ENCODE results near the gene LSS. TPM values are rescaled to one million over a fixed set of nuclear protein-coding genes. Genes with fewer than 3 reads are reported as not detected.
A peak's percentile ranks its signal among the peaks of the same experiment; 100 is the strongest.

Gene LSS
- total and polyA plus RNA-seq, 2 of the 8 experiments (the other 6 are each of a cell fraction or from before 2014, with no cell fraction given), result 96.1 to 123 TPM

- Histone ChIP-seq H3K4me3 (ENCODE audit: extremely low read depth in 1 of 4, insufficient read depth in 2 of 4, low read depth in 3 of 4, low read length in 4 of 4) (no peak overlapping the region), H2BK15ac (ENCODE audit: low read length) (no peak overlapping the region), H3K23ac (ENCODE audit: insufficient read length) (no peak overlapping the region), H3K4ac (replicated peaks; ENCODE audit: insufficient read length, low read depth, low read length) (no peak overlapping the region), H3K4me1 (replicated peaks in 1 of 4; ENCODE audit: control insufficient read depth in 3 of 4, insufficient read depth in 4 of 4, low read length in 3 of 4) (no peaks in the 10 kb centered on the region), H2BK5ac (ENCODE audit: low read depth, low read length) (no peak overlapping the region; the same call in 1 of the 2 replicates), H2BK20ac (ENCODE audit: low read length) (no peak overlapping the region), H3K23me2 (ENCODE audit: low read depth, low read length) (no peaks in the 10 kb centered on the region), H3K14ac (ENCODE audit: insufficient read length) (no peak overlapping the region), H3K56ac (replicated peaks; ENCODE audit: insufficient read length, low read depth, low read length) (no peak overlapping the region), H3K36me3 (ENCODE audit: control insufficient read depth in 2 of 4, insufficient read depth in 4 of 4, low read length in 3 of 4) (peaks cover 24 to 86% (median 64%) of the 10 kb centered on the region in 4 experiments), H2AFZ (ENCODE audit: low read length) (no peak overlapping the region), H4K5ac (ENCODE audit: insufficient read length, low read depth, low read length) (no peak overlapping the region), H3K79me1 (ENCODE audit: low read depth, low read length) (no peaks in the 10 kb centered on the region), H4K91ac (replicated peaks; ENCODE audit: insufficient read length, low read length) (no peak overlapping the region), H2BK120ac (replicated peaks; ENCODE audit: low read depth, low read length) (no peak overlapping the region), H3K4me2 (ENCODE audit: insufficient read depth in 1 of 2, low read depth in 2 of 2, low read length in 2 of 2) (no peak overlapping the region), H3K27ac (ENCODE audit: low read depth, low read length) (no peak overlapping the region), H3K18ac (ENCODE audit: extremely low read depth, low read length) (no peak overlapping the region), H2BK12ac (ENCODE audit: low read depth, low read length) (no peak overlapping the region), H3K9me3 (ENCODE audit: insufficient read depth in 2 of 2, low read depth in 1 of 2, low read length in 1 of 2) (no peaks in the 10 kb centered on the region), H3K9ac (replicated peaks in 1 of 4; ENCODE audit: extremely low read depth in 1 of 4, low read depth in 3 of 4, low read length in 3 of 4) (no peak overlapping the region), H3K79me2 (ENCODE audit: control insufficient read depth in 1 of 2, insufficient read depth in 2 of 2, low read length in 2 of 2) (no peaks in the 10 kb centered on the region), H2AK5ac (ENCODE audit: low read depth, low read length) (no peak overlapping the region), H3K27me3 (replicated peaks in 1 of 4; ENCODE audit: control insufficient read depth in 3 of 4, extremely low read depth in 1 of 4, insufficient read depth in 3 of 4, low read length in 3 of 4) (no peaks in the 10 kb centered on the region), H4K20me1 (replicated peaks in 1 of 2; ENCODE audit: control insufficient read depth in 1 of 2, insufficient read depth in 2 of 2, low read length in 2 of 2) (peaks cover 1 to 7% of the 10 kb centered on the region in 2 experiments), H4K8ac (ENCODE audit: extremely low read depth, insufficient read depth, low read length) (no peak overlapping the region)
- CTCF ChIA-PET (ENCODE audit: partially characterized antibody), result interaction anchor here (0.6 to 3.3 kb wide), 2 partner anchors 10 to 19 kb away, joined by 3 to 13 read pairs; no protein-coding TSS in a partner anchor
- POLR2A ChIA-PET (ENCODE audit: partially characterized antibody), result interaction anchor here (1.1 to 1.3 kb wide), 3 partner anchors 11 to 22 kb away, joined by 3 to 4 read pairs (median 3); no protein-coding TSS in a partner anchor
- 95% methylated on average over 6 of the region's 6 CpGs; no CpG with 5 or more reads in 1 of the 2 experiments for WGBS, 2 experiments (ENCODE audit: extremely low coverage in 1 of 2, insufficient coverage in 1 of 2, insufficient read length in 1 of 2, insufficient replicate concordance in 2 of 2, low coverage in 1 of 2, low lambda C conversion rate in 2 of 2, missing lambda C conversion rate in 1 of 2)
- FAIRE-seq, result no peak
- DNase-seq (ENCODE audit: low read depth in 1 of 2, low spot score in 2 of 2), result no peak
- TF ChIP-seq RBBP5 (IDR thresholded peaks at IDR 0.05; ENCODE audit: borderline replicate concordance, low read depth, low read length) (no peak), NRF1 (IDR thresholded peaks at IDR 0.05; ENCODE audit: low read depth, low read length) (no peak)
- TF ChIP-seq, protein P1, sequence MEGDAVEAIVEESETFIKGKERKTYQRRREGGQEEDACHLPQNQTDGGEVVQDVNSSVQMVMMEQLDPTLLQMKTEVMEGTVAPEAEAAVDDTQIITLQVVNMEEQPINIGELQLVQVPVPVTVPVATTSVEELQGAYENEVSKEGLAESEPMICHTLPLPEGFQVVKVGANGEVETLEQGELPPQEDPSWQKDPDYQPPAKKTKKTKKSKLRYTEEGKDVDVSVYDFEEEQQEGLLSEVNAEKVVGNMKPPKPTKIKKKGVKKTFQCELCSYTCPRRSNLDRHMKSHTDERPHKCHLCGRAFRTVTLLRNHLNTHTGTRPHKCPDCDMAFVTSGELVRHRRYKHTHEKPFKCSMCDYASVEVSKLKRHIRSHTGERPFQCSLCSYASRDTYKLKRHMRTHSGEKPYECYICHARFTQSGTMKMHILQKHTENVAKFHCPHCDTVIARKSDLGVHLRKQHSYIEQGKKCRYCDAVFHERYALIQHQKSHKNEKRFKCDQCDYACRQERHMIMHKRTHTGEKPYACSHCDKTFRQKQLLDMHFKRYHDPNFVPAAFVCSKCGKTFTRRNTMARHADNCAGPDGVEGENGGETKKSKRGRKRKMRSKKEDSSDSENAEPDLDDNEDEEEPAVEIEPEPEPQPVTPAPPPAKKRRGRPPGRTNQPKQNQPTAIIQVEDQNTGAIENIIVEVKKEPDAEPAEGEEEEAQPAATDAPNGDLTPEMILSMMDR (IDR thresholded peaks at IDR 0.05; ENCODE audit: control extremely low read depth in 1 of 3, insufficient read depth in 1 of 3, low read depth in 1 of 3, low read length in 3 of 3), result peak; percentile 15 to 26 (median 15); a peak in 3 of 4 replicates
Observed at GRCh38 chr21:46246345-46246744, 17.8 kb upstream of the LSS start.

Measured in H1 (cell line).